C1 segment of cervical spinal cord (tissue), 14 donors: Measurements from ENCODE around the gene TRIM39.

Experiments used
- DNase-seq, 14 donors: peaks; one replicate each; lab custom pipeline; 2025; lab: John Stamatoyannopoulos, UW

Gene TRIM39

DNA sequence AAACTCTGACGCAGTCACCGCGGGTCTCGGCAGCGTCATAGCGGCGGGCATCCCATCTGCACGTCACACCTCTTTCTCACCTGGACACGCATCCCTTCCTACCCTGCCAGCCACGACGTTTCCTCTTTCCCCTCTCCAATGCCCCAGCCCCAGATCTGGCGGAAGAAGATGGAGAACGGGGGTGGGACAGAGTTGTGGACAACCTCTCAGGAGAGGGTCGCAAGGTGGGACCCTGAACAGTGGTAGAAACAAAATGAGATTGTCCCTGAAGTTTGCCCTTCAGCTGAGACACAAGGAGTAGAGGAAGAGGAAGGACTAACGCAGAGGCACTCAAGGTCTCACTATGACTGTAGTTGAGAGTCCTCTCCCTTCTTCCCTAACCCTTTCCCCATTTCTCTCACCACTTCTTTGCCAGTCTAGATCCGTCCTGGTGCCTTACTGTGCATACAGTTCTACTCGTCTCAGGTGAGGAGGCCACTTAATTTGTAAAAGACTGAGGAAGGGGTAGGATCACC, 562 bp downstream of the TRIM39 start:
- peak in 1 of 14 donors; percentile 16 for DNase-seq

GRCh38 chr6:30328397-30328796, 1.7 kb downstream of the TRIM39 start:
- no peak for DNase-seq

- no peak for DNase-seq
Observed at GRCh38 chr6:30329331-30329730, 2.6 kb downstream of the TRIM39 start.

DNA sequence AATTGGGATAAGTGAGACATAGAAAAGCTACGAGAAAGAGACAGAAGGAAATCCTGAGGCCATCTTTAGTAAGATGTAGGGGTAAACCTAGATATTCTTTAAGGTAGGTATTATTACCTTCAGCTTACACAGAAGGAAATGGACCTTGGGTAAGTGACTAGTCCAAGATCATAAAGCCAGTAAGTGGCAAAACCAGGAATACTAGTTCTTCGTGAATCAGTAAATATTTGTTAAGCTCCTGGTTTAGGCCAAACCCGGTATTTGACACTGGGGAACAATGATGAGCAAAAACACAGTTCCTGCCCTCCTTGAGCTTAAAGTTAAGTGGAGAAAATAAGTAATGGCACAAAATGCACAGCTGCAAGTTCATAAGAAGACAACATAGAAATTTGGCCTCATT, 5.3 kb downstream of the TRIM39 start:
- no peak for DNase-seq

DNA sequence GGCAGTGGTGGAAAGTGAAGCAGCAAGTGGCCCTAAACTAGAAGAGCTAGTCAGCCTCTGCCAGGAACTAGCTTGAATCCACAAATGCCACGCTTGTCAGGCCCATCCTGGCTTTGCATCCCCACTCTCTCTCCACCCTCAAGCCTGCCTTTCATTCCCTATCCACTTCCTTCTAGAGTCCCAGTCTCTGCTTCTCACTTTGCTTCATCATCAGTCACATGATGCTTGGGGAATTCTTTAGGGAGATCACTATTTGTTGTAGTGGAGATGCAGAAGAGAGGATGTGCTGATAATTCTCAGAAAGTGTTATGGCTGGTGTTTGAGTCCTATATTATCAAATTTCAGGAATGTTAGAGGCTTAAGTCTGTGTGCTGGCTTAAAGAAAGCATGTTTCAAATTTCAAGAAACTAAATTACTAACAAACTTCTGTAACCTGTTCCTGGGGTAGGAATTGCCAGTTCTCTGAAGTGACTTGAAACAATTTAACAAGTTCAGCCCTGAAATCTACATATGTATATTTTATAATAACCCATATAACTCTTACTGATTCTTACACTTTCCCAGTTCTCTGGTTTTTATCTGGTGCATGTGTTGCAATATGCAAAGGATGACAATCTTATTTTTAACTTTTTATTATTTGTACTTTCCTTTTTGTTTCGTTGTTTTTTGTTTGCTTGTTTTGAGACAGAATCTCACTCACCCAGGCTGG, 7.5 kb downstream of the TRIM39 start:
- no peak for DNase-seq

DNA sequence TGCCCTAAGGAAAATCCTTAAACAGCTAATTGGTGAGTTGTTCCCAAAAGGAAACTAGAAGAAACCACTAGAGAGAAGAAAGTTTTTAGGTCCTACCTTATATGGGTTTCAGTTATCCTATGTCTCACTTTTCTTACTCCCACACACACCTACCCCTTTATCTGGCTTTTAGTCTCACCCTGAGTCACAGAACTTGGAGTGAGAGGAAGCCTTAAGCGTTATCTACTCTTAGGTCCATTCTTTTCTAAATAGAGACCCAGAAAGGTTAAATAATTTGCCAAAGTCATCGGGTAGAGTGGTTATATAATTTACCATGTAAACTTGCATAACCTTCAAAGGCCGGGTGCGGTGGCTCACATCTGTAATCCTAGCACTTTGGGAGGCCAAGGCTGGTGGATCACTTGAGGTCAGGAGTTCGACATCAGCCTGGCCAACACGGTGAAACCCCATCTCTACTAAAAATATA, 13.9 kb downstream of the TRIM39 start:
- DNase-seq, result no peak

DNA sequence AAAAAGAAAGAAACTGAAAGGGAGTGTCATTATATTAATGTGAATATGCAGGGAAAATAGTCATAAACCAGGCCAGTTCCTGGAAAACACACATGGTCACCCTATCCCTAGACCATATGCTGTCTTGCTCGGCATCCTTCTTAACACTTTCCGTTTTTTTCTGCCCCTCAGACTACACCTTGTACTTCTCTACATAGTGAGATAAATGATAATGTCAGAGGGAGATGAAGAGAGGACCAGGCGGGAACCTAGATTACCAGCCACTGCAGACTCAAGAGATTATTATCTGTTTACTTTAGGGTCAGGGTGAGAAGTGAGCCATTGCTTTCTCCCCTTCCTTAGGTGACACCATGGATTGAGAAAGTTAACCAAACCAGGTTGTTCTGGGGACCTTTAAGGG, 14.5 kb downstream of the TRIM39 start:
- DNase-seq, result no peak

DNA sequence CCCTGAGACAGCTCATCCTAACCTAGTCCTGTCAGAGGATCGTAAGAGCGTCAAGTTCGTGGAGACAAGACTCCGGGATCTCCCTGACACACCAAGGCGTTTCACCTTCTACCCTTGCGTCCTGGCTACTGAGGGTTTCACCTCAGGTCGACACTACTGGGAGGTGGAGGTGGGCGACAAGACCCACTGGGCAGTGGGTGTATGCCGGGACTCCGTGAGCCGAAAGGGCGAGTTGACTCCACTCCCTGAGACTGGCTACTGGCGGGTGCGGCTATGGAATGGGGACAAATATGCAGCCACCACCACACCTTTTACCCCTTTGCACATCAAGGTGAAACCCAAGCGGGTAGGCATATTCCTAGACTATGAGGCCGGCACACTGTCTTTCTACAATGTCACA, 15.0 kb downstream of the TRIM39 start:
- no peak for DNase-seq

DNA sequence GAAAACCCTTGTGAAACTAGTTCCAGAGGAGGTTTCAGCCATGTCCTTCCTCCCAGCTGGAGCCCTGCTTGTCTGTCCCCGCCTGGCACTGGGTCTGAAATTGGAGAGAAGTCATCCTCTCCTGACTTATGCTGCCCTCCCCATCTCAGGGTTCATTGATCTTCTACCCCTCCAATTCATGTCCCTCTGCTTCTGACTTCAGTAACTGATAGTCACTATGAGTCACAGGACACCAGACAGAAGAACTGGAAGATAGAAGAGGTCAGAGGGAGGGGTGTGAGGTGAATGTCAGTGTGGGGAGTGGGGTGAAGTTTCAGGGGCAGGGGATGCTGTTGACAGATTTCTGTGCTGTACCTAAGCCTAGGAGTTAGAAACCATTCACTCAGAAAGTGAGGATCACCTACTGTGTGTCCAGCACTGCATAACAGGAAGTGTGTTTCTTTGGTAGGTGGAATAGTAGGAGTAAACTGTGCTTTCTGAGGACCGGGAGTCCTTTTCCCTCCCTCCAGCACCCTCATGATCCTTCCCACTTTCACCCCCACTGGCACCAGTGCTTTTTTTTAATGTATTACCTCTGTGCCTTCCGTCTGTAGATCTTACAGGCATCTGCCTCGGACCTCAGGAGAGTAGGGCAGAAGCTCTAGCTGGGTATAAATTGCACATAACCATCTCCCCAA, 17.6 kb downstream of the TRIM39 start:
- no peak for DNase-seq

DNA sequence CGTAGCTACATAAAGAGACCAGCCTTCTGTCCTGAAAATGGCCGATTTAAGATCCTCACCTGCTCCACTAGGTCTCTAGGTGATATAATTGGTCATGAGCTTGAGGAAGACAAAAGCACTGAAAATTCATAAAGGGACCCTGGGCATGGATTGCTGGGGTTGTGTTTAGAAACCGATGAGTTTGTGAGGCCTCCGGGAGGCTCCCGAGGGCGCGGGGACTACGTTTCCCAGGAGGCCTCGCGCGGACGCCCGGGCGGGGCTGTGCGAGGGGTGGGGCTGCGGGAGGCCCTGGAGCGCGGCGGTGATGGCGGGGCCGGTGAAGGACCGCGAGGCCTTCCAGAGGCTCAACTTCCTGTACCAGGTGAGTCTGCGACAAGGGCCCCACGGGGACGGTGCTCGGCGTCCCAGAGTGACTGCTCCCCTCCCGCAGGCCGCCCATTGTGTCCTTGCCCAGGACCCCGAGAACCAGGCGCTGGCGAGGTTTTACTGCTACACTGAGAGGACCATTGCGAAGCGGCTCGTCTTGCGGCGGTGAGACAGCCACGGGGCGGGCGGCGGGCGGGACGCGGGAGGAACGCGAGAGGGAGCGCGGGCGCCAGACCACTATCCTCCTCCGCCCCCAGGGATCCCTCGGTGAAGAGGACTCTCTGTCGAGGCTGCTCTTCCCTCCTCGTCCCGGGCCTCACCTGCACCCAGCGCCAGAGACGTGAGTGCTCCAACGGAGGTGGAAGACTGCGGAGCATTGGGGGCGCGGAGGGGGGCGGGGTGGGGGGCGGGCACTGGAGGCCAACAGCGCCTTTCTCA, 18.3 kb downstream of the TRIM39 start, which contains the start of gene RPP21:
RPP21 (plus strand) TSS at position 289 of the 804 bp plus-strand sequence; CDS start at position 305, 16 bp downstream.
- peak; percentile 12 to 90 (median 75) for DNase-seq

DNA sequence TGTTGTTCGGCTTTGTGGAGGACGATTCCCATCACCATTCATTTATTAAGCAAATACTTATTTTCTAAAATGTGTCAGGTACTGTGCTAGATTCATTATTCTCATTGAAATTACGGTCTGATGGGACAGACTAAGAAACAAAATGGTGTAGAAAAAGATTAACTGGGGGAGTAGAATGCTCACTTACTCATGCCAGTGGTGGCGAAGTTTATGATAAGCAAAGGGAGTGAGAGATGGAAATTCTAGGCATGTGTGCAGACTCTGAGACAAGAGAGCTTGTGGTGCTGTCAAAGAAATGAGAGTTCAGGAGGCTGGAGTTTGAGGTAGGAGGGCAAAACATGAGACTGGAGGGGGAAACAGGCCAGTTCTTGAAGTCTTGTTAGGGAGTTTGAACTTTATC, 19.1 kb downstream of the TRIM39 start:
- DNase-seq, result no peak

GRCh38 chr6:30348957-30349356, 22.2 kb downstream of the TRIM39 start:
- DNase-seq, result no peak

- no peak for DNase-seq
Observed at GRCh38 chr6:30349421-30350177, 22.9 kb downstream of the TRIM39 start.

GRCh38 chr6:30350524-30350923, 23.8 kb downstream of the TRIM39 start:
- no peak for DNase-seq

DNA sequence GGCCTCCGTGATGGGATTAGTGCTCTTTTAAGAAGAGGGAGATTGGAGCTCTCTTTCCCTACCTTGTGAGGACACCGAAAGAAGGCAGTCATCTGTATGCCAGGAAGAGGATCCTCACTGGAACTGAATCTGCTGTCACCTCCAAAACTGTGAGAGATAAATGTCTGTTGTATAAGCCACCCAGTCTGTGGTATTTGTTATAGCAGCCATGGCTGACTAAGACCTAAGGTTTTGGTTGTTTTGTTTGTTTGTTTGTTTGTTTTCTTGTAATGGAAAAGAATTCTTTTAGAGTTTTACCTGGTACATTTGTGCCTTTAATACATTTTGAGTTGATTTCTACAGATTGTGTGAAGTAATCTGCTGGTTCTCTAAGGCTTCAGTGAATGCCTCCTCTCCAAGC, 25.8 kb downstream of the TRIM39 start:
- no peak for DNase-seq

DNA sequence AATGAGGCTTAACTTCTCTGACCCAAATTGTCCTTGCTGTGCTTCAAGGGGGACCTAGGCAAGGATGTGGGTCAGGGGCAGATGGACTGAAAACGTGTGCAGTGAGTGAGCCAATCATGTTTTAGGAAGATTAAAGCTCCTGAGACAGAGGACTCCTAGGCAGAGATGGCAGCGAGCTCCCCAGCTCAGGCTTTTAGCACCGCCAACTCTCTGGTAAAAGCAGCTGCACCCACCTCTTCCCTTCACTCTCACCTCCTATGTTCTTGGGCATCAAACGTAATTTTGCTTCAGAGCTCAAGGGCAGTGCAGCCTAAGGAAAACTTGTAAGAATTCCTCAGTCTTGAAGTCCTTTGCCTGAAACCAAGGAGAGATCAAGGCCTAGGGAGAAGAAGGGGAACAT, 28.6 kb downstream of the TRIM39 start:
- no peak for DNase-seq

DNA sequence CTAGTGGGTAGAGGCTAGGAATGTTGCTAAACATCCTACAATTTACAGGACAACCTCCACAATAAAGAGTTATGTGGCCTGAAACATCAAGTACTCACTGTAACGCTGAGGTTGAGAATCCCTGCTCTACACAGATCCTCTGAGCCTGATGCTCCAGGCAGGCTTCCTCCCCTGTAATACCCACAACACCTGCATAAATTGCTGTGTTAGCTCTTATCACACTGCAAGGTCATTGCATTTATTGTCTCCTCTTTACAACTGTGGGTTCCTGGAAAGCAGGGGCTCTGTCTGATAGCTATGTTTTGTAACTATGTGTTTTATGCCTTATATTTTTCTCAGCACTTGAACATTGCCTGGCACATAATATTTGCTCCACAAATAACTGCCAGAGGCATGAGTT, 29.8 kb downstream of the TRIM39 start:
- no peak for DNase-seq

GRCh38 chr6:30357678-30358540, 31.2 kb downstream of the TRIM39 start:
- peak in 4 of 14 donors; percentile 2 to 75 (median 8) for DNase-seq

DNA sequence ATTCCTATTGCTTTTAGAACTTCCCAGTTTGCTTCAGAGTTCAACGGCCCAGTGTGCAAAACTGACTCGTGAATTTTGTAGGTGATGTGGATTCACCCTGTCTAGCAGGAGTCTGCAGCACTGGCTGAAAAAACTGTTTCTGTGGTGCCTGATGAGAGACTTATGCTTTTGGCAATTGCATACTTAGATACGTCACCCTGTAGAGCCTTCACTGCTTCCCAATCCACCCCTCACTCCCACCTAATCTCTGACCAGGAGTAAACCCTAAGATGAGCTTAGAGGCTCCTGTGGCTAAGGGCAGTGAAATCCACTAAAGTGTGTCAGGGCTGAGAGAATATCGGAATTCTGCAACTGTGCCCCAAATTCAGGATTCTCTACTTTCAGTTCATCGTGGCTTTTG, 32.5 kb downstream of the TRIM39 start:
- no peak for DNase-seq

DNA sequence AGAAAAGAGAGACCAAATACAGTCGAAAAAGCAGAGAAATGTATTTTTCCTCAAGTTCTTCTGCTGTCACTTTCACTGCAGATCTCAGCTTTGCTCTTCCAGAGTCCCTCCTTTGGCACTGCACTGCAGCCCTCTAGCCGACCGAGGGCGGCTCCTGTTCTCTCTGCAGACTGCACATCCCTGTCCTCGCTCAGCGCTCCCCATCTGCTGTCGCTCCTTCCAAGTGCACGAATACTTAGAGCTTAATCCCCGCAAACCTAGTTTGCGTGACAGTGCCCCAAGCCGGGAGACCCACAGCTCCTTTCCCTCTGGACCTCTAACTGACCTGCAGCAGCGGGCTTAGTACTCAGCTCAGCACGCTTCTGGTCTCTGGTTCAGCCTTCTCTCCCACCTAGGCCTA, 33.4 kb downstream of the TRIM39 start:
- no peak for DNase-seq
